NCI-H2227 treated with DMSO at 0.1 percent for 48 hours (cell line): ENCODE results near the gene PLXNA3.

Experiments
- DNase-seq: peaks from one replicate; lab custom pipeline; 2025; lab: John Stamatoyannopoulos, UW

The PLXNA3 gene

GRCh38 chrX:154435171-154435733, 22.8 kb upstream of the PLXNA3 start:
- DNase-seq: no peak

- DNase-seq: peak; percentile 24
Measured at GRCh38 chrX:154436374-154436982, 21.6 kb upstream of the PLXNA3 start.

GRCh38 chrX:154436983-154437752, 20.9 kb upstream of the PLXNA3 start, which contains the start of gene GDI1:
Gene GDI1, plus strand, starts transcription at chrX:154437154. Its CDS starts 101 bp downstream, at chrX:154437255.
- DNase-seq: peak; percentile 11

GRCh38 chrX:154437971-154438893, 19.8 kb upstream of the PLXNA3 start:
- DNase-seq: no peak

GRCh38 chrX:154439841-154440240, 18.2 kb upstream of the PLXNA3 start:
- no peak for DNase-seq

- no peak for DNase-seq
Measured at GRCh38 chrX:154440623-154441357, 17.3 kb upstream of the PLXNA3 start.

GRCh38 chrX:154441564-154441963, 16.5 kb upstream of the PLXNA3 start:
- no peak for DNase-seq

GRCh38 chrX:154441984-154442707, 15.9 kb upstream of the PLXNA3 start:
- no peak for DNase-seq

GRCh38 chrX:154443479-154443910, 14.6 kb upstream of the PLXNA3 start:
- DNase-seq: no peak

- peak; percentile 49 for DNase-seq
Measured at GRCh38 chrX:154443992-154444754, 13.9 kb upstream of the PLXNA3 start, which contains the start of gene FAM50A. Gene FAM50A, plus strand, starts transcription at chrX:154444141. Its CDS starts 95 bp downstream, at chrX:154444236.

GRCh38 chrX:154444755-154445246, 13.3 kb upstream of the PLXNA3 start:
- no peak for DNase-seq

- DNase-seq: no peak
Measured at GRCh38 chrX:154445776-154446175, 12.3 kb upstream of the PLXNA3 start.

GRCh38 chrX:154446430-154446829, 11.7 kb upstream of the PLXNA3 start:
- no peak for DNase-seq

- DNase-seq: no peak
Measured at GRCh38 chrX:154448484-154448883, 9.6 kb upstream of the PLXNA3 start.

- DNase-seq: no peak
Measured at GRCh38 chrX:154449618-154450017, 8.5 kb upstream of the PLXNA3 start.

- DNase-seq: no peak
Measured at GRCh38 chrX:154450312-154450711, 7.8 kb upstream of the PLXNA3 start.

GRCh38 chrX:154452823-154453222, 5.3 kb upstream of the PLXNA3 start:
- no peak for DNase-seq

- DNase-seq: no peak
Measured at GRCh38 chrX:154457491-154458115, 478 bp upstream of the PLXNA3 start.
